AG04450 (cell line): ENCODE results near the gene NIP7. TPM values are rescaled to one million over a fixed set of nuclear protein-coding genes. Genes with fewer than 3 reads are reported as not detected.

Experiments used
- CTCF ChIA-PET: fragments of 300-600, 350-600 bp; formaldehyde crosslinking; extraction: SDS; loops from one replicate; lab custom pipeline; 2022; ENCODE audit warnings: antibody characterized with exemption, inconsistent platforms; lab: Charles Lee
- POLR2A ChIA-PET: fragments of 350-600 bp; formaldehyde crosslinking; extraction: SDS; loops from one replicate; lab custom pipeline; 2021; ENCODE audit warnings: antibody characterized with exemption, inconsistent platforms; lab: Yijun Ruan, JAX
- DNase-seq: peaks from one replicate; pipeline ENCODE4 v3.0.0-alpha.2; 2011; ENCODE audit warnings: low read depth, low spot score
- H3K27ac ChIP-seq: one replicate; pipeline ENCODE4 v1.5.1; 2012; ENCODE audit warnings: low read depth, low read length, control low read depth
- H3K27me3 ChIP-seq: one replicate; pipeline ENCODE4 v1.6.0; 2012; ENCODE audit warnings: low read length; ENCODE audit not compliant: control insufficient read depth, insufficient read depth
- H3K4me3 ChIP-seq: 2 replicates; pipeline ENCODE4 v1.5.1; 2011; ENCODE audit warnings: mild to moderate bottlenecking, low read depth, low read length, control low read depth
- H3K9me3 ChIP-seq: 2 replicates; pipeline ENCODE4 v1.5.1; 2012; ENCODE audit warnings: low read length; ENCODE audit not compliant: control insufficient read depth, insufficient read depth
- polyA plus RNA-seq: library from polyadenylated mRNA; depleted of rRNA; stranded (reverse); fragments of >200 nt; gene quantifications from 2 replicates; pipeline ENCODE4 v1.2.3, GENCODE V29; 2011
- TF ChIP-seq, protein P1 (sequence below): IDR thresholded peaks from 2 replicates; pipeline ENCODE4 v1.5.1; 2011; ENCODE audit warnings: low read depth, low read length, control low read depth, inconsistent platforms

Gene NIP7
- polyA plus RNA-seq, 1 experiment = 12.1 TPM

- Histone ChIP-seq H3K27ac (peak overlapping the region; percentile 80), H3K4me3 (peak overlapping the region; percentile 94), H3K27me3 (no peaks in the 10 kb centered on the region), H3K9me3 (no peaks in the 10 kb centered on the region; the same call in 1 of the 2 replicates)
- DNase-seq = no peak
- ChIA-PET POLR2A (interaction anchor here (0.7 to 1.1 kb wide), 2 partner anchors 10 to 53 kb away, joined by 3 read pairs; no protein-coding TSS in a partner anchor), CTCF (interaction anchor here (0.6 kb wide), 1 partner anchor 188 kb away, joined by 4 read pairs; no protein-coding TSS in a partner anchor)
- TF ChIP-seq, protein P1, sequence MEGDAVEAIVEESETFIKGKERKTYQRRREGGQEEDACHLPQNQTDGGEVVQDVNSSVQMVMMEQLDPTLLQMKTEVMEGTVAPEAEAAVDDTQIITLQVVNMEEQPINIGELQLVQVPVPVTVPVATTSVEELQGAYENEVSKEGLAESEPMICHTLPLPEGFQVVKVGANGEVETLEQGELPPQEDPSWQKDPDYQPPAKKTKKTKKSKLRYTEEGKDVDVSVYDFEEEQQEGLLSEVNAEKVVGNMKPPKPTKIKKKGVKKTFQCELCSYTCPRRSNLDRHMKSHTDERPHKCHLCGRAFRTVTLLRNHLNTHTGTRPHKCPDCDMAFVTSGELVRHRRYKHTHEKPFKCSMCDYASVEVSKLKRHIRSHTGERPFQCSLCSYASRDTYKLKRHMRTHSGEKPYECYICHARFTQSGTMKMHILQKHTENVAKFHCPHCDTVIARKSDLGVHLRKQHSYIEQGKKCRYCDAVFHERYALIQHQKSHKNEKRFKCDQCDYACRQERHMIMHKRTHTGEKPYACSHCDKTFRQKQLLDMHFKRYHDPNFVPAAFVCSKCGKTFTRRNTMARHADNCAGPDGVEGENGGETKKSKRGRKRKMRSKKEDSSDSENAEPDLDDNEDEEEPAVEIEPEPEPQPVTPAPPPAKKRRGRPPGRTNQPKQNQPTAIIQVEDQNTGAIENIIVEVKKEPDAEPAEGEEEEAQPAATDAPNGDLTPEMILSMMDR = no peak
These were observed 849 bp upstream of the NIP7 start for GRCh38 chr16:69338557-69339288.

DNA sequence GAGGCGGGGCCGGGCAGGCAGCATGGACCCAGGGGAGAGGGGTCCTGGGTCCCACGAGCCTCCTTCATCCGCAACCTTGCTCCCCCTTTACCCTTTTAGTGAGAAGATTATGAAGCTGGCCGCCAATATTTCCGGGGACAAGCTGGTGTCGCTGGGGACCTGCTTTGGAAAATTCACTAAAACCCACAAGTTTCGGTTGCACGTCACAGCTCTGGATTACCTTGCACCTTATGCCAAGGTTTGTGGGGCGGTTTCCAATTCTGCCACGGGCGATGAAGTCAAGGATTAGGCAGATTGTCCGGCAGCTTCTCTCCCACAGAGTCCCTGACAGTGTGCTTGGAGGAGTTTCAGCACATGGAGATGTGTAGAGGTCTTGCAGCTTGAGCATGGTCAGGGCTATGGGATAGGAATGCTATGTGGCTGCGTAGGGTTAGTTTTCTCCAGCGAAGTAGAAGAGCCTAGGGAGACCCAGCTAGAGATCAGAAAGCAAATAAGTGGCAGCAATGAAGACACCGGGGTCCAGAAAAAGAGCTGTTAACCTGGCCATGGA lies 598 bp downstream of the NIP7 start:
- POLR2A ChIA-PET = interaction anchor here (0.9 kb wide), 1 partner anchor 11 kb away, joined by 3 read pairs; no protein-coding TSS in a partner anchor
- no peak for DNase-seq
- Histone ChIP-seq H3K9me3 (no peaks in the 10 kb centered on the region; the same call in 1 of the 2 replicates), H3K27ac (peak overlapping the region; percentile 80), H3K4me3 (peak overlapping the region; percentile 94), H3K27me3 (no peaks in the 10 kb centered on the region)
- CTCF ChIA-PET = no interaction called here
- TF ChIP-seq, protein P1 = no peak

DNA sequence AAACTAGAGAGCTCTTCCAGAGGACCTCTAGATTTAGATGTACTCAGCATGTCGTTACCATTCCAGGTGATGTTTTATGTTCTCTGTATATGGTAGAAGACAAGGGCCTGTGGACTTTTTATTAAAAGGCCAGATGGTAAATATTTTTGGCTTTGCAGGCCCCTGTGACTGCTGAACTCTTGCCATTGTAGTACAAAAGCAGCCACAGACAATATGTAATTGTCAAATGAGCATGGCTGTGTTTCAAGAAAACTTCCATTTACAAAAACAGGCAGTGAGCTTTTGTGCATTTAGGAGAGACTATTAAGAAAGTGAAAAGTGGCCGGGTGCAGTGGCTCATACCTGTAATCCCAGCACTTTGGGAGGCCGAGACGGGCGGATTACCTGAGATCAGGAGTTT lies 4.6 kb downstream of the NIP7 start:
- no peak overlapping the region for H3K4me3 ChIP-seq
- ChIA-PET POLR2A (interaction anchor here (0.6 kb wide), 1 partner anchor 33 kb away, joined by 3 read pairs; no protein-coding TSS in a partner anchor), CTCF (interaction anchor here (1.5 kb wide), 1 partner anchor 410 kb away, joined by 3 read pairs; the partner anchor contains the start of gene NOB1)
- H3K9me3 ChIP-seq = no peaks in the 10 kb centered on the region; the same call in 1 of the 2 replicates
- DNase-seq = no peak
- TF ChIP-seq, protein P1 = no peak
- no peak overlapping the region for H3K27ac ChIP-seq
- H3K27me3 ChIP-seq = no peaks in the 10 kb centered on the region

- ChIA-PET CTCF (no interaction called here), POLR2A (no interaction called here)
- TF ChIP-seq, protein P1 = no peak
- H3K27ac ChIP-seq = no peak overlapping the region
- H3K4me3 ChIP-seq = no peak overlapping the region
- no peaks in the 10 kb centered on the region for H3K27me3 ChIP-seq
- no peak for DNase-seq
- no peaks in the 10 kb centered on the region for H3K9me3 ChIP-seq
These were observed 6.4 kb downstream of the NIP7 start for GRCh38 chr16:69345923-69346322.

GRCh38 chr16:69346683-69347082 lies 7.1 kb downstream of the NIP7 start:
- TF ChIP-seq, protein P1 = no peak
- no peak for DNase-seq
- H3K9me3 ChIP-seq = no peaks in the 10 kb centered on the region
- ChIA-PET CTCF (no interaction called here), POLR2A (no interaction called here)
- H3K27me3 ChIP-seq = no peaks in the 10 kb centered on the region
- H3K4me3 ChIP-seq = no peak overlapping the region
- H3K27ac ChIP-seq = no peak overlapping the region
